Activated T-cell treated with anti-CD3 and anti-CD28 coated beads for 48 hours (primary cell): ENCODE results near the gene TMC6.
"Not testable (repeated sequence)": the region's sequence is repeated elsewhere in the genome, so short reads cannot be mapped to it uniquely, and the experiment has no call there.

Source experiments
- DNase-seq: peaks from one replicate; pipeline ENCODE4 v3.0.0-alpha.2; 2020; ENCODE audit warnings: low read depth

TMC6 gene, protein sequence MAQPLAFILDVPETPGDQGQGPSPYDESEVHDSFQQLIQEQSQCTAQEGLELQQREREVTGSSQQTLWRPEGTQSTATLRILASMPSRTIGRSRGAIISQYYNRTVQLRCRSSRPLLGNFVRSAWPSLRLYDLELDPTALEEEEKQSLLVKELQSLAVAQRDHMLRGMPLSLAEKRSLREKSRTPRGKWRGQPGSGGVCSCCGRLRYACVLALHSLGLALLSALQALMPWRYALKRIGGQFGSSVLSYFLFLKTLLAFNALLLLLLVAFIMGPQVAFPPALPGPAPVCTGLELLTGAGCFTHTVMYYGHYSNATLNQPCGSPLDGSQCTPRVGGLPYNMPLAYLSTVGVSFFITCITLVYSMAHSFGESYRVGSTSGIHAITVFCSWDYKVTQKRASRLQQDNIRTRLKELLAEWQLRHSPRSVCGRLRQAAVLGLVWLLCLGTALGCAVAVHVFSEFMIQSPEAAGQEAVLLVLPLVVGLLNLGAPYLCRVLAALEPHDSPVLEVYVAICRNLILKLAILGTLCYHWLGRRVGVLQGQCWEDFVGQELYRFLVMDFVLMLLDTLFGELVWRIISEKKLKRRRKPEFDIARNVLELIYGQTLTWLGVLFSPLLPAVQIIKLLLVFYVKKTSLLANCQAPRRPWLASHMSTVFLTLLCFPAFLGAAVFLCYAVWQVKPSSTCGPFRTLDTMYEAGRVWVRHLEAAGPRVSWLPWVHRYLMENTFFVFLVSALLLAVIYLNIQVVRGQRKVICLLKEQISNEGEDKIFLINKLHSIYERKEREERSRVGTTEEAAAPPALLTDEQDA

GRCh38 chr17:78128551-78129350, at the start of gene TMC6:
TMC6 (minus strand) TSS chr17:78128755; CDS start chr17:78126832, 1,923 bp downstream.
- DNase-seq, result no peak

- DNase-seq, result peak; percentile 77
These were observed 48.0 kb upstream of the TMC6 start for GRCh38 chr17:78176548-78177025.

DNA sequence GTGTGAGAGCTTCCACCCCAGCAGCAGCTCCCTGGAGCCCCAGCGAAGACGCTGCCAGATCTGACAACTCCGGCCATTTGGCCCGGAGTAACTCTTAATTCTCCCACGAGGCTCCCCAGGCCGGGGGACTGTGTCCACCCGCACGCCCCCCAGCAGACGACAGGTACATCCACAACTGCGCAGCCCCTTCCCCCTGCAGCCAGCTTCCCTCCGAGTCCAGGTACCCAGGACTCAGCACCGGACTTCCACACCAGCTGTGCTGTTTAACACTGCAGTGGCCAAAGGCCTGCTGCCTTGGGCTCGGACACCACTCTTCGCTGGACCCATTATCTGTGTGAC, 47.1 kb upstream of the TMC6 start:
- no peak for DNase-seq

- DNase-seq, result no peak
These were observed 46.5 kb upstream of the TMC6 start for GRCh38 chr17:78174870-78175642.

GRCh38 chr17:78174346-78174869, 45.9 kb upstream of the TMC6 start:
- DNase-seq, result no peak

DNA sequence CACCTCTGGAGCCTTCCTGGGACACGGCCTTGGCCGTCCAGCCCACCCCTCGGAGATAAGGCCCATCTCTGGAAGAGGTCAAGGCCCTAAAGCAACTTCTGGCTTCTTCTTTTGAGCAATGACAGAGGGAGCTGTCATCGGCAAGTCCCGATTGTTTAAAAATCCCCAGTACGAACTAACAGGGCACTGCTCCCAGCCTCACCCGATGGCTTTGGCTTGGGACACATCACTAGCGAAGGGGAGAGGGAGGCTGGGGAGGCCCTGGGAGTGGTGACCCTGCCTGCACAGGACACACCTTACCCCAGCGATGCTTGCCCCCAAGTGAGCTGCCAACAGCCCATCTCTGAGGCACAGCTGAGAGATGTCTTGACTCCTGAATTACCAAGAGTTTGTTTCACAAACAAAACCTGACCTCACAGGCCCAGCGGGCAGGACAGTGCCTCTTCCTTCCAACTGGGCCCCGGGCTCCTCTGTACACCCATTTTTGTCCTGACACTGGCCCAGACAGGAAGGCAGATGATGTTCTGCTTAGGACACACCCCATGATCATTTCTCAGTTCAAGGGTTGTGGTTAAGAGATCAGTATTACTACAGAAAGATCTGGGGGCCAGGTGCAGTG, 44.7 kb upstream of the TMC6 start:
- DNase-seq, result no peak

DNA sequence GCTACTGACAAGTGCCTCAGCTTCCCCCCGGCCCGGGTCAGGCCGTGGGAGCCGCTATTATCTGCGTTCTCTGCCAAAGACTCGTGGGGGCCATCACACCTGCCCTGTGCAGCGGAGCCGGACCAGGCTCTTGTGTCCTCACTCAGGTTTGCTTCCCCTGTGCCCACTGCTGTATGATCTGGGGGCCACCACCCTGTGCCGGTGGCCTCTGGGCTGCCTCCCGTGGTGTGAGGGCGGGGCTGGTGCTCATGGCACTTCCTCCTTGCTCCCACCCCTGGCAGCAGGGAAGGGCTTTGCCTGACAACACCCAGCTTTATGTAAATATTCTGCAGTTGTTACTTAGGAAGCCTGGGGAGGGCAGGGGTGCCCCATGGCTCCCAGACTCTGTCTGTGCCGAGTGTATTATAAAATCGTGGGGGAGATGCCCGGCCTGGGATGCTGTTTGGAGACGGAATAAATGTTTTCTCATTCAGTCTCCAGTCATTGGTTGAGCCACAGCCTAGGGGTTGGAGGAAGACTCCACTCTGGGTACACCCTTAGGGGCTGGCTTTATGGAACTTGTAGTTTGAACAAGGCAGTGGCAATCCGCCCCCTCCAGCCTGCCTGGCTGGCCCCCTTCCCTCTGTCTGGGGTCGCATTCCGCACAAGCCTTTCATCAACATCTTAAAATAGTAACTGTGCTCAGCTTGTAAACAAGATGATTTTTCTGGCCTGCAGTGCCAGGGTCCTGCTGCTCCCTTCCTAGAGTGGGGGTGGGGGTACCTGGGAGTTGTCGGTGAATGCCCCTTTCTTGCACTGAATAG, 43.9 kb upstream of the TMC6 start:
- no peak for DNase-seq

GRCh38 chr17:78171591-78172248, 43.2 kb upstream of the TMC6 start:
- DNase-seq, result not testable (repeated sequence)

- no peak for DNase-seq
These were observed 42.4 kb upstream of the TMC6 start for GRCh38 chr17:78170692-78171590.

DNA sequence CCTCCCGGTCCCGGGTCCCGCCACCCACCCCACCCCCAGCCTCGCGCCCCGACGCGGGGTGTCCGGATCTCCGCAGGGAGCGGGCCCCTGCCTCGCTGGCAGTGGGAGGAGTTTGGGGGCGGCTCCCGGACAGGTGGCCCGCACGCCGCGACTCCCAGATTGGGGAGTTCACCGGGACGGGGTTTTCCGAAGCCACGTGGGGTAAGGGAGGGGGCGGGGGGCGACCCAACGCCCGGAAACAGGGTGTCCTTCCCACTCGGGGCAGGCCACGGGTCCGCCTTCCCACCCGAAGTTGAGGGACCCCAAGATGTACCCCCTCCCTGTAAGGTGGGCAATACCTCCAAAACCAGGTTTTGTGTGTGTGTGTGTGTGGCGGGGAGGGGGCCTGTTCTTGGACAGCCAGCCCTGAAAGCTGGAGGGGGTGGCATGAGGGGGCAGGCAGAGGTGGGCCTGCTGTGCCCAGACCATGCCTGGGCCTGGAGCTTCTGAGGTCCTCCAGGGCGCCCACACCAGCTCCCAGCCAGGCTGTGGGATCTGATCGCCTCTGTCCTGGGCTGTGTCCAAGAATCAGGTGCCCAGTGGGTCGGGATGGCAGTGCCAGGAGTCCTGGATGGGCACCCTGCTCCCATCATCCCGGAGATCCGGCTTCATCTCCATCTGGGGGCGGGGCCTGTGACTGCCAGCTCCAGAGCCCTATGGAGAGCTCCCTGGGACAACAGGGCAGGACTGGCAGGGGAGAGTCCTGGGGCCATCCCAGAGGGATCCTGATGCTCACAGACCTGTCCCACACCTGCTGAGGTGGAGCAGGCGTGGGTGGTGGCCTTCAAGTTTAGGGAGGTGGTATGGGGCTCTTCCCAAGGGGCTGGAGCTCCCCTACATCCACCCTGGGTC, 40.6 kb upstream of the TMC6 start:
- peak; percentile 57 for DNase-seq

DNA sequence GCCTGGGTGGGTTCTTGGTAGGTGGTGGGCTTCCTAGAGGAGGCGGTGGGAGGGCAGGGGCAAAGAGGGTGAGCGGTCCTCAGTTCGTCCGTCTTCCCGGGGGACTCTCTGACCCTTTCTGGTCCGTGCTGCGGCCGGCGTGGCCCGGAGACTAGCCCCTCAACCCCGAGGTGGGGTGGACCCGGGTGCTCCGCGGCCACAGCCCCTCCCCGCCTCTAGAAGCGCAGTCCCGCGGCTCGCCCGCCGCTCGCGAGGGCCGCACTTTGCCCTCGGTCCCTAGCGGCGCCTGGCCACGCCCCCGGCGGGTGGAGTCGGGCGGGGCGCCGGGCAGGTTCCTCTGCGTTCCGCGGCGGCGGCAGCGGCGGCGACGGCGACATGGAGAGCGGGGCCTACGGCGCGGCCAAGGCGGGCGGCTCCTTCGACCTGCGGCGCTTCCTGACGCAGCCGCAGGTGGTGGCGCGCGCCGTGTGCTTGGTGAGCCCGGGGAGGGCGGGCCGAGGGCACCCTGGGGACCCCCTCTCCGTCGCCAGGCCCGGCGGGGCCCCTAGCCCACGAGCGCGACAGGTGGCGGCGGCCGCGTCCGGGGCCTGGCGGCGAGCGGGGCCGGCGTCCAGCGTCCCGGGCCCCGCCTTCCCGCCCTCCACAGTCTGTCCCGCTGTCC, 39.8 kb upstream of the TMC6 start, which contains the start of gene SYNGR2:
TSS of gene SYNGR2 (plus strand) at position 340 of the 661 bp plus-strand sequence. CDS start at position 376, 36 bp downstream.
- DNase-seq, result peak; percentile 90

DNA sequence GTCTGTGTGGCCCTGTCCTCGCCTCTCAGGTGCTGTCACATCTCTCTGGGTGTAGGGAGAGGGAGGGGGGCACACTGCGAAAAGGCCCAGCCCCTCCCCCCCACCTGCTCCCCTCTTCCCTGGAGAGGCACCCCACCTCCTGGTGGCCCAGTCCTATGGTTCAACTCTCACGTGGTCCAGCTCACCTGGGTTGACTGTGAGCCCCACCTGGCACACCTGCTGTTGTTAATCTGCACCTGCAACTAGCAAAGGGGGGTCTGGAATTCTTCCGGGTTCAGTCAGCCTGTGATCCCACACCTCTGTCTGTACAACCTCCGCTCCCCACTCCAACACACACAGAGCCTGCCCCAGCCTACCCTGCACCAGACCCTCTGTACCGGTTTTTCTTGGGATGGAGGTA, 37.9 kb upstream of the TMC6 start:
- no peak for DNase-seq

DNA sequence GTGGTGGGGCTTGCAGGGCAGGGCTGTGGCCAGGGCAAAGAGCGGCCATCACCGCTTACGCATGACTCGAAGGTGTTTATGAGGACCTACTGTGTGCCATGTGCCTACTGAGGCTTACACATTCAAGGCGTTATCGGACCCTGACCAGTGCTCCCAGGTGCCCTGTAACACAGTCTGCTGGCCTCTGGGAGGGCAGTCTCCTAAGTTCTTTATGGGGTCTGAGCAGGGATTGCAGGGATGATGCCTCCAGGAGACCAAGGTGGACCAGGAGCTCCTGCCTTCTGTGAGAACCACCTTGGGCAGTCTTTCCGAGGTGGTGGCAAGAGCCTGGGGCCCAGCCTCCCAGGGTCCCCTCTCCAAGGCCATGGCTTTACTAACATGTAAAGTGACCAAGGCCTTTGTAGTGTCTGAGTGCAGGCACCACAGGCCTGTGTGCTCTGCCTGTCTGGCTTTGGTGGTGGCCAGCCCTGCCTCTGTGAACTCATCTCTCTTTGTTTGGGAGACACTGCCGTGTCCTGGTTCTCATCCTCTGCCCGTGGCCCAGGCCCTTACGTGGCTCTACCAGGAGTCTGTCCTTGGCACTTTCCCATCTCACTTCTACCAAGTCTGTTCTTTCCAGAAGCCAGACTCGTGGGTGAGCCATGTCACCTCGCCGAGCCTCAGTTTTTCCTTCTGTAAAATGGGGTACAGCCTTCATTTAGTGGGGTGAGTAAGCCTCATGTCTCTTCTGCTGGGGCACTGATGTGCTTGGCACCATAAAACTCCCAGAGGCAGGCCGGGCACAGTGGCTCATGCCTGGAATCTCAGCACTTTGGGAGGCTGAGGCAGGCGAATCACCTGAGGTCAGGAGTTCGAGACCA, 36.4 kb upstream of the TMC6 start:
- DNase-seq, result no peak

GRCh38 chr17:78163881-78164747, 35.6 kb upstream of the TMC6 start:
- DNase-seq, result no peak
